Liver (tissue), 9 donors: ENCODE results near the gene VAV3. TPM values are rescaled to one million over a fixed set of nuclear protein-coding genes. Genes with fewer than 3 reads are reported as not detected.

Source experiments
- DNase-seq: peaks from one replicate; pipeline ENCODE4 v3.0.0-alpha.2; 2017; ENCODE audit warnings: low spot score
- H3K27ac ChIP-seq, 2 donors: one replicate each; pipeline ENCODE4 v1.7.0; 2013; ENCODE audit warnings: inconsistent platforms in 2 of 2, low read length in 2 of 2, control low read depth in 1 of 2, low read depth in 1 of 2, mild to moderate bottlenecking in 1 of 2
- H3K27me3 ChIP-seq, 4 donors: one replicate each; pipeline versions ENCODE4 v1.6.1 to v1.7.0; 2013; ENCODE audit warnings: low read length in 3 of 4, inconsistent platforms in 1 of 4, mild to moderate bottlenecking in 1 of 4, moderate library complexity in 1 of 4; ENCODE audit not compliant: control insufficient read depth in 4 of 4, insufficient read depth in 4 of 4
- H3K36me3 ChIP-seq, 4 donors: one replicate each; pipeline versions ENCODE4 v1.6.1 to v1.7.0; 2013; ENCODE audit warnings: low read length in 3 of 4, mild to moderate bottlenecking in 3 of 4, low read depth in 1 of 4, moderate library complexity in 1 of 4; ENCODE audit not compliant: control insufficient read depth in 4 of 4, insufficient read depth in 3 of 4
- H3K4me1 ChIP-seq, 4 donors: one replicate each; pipeline versions ENCODE4 v1.6.1 to v1.7.0; 2013; ENCODE audit warnings: low read length in 3 of 4, mild to moderate bottlenecking in 3 of 4, moderate library complexity in 1 of 4; ENCODE audit not compliant: control insufficient read depth in 4 of 4, insufficient read depth in 4 of 4
- H3K4me3 ChIP-seq, 3 donors: one replicate each; pipeline versions ENCODE4 v1.6.1 to v1.7.0; 2013; ENCODE audit warnings: low read length in 3 of 3, control low read depth in 1 of 3, low read depth in 1 of 3, mild to moderate bottlenecking in 1 of 3
- H3K9ac ChIP-seq, 2 donors: one replicate each; pipeline ENCODE4 v1.7.0; 2013; ENCODE audit warnings: low read length in 2 of 2, mild to moderate bottlenecking in 2 of 2, moderate library complexity in 2 of 2, control low read depth in 1 of 2, low read depth in 1 of 2
- H3K9me3 ChIP-seq, 4 donors: one replicate each; pipeline versions ENCODE4 v1.6.1 to v1.7.0; 2013; ENCODE audit warnings: low read length in 3 of 4; ENCODE audit not compliant: control insufficient read depth in 4 of 4
- ATF3 ChIP-seq: IDR thresholded peaks from 2 replicates; pipeline ENCODE4 v1.6.1; 2016; ENCODE audit warnings: antibody characterized with exemption
- CTCF ChIP-seq: fragments of 150-350 bp; IDR thresholded peaks from 2 replicates; pipeline ENCODE4 v1.5.1; 2017; ENCODE audit warnings: improper control_type of control experiment, low read depth, low read length; ENCODE audit not compliant: missing input control
- EGR1 ChIP-seq, 2 donors: IDR thresholded peaks; 2 replicates each; pipeline ENCODE4 v1.6.1; 2016 to 2018; ENCODE audit warnings: antibody characterized with exemption in 2 of 2, low read depth in 2 of 2
- FOXA1 ChIP-seq: IDR thresholded peaks from 2 replicates; pipeline ENCODE4 v1.6.1; 2016; ENCODE audit warnings: antibody characterized with exemption
- FOXA2 ChIP-seq: IDR thresholded peaks from 2 replicates; pipeline ENCODE4 v1.6.1; 2016; ENCODE audit warnings: antibody characterized with exemption
- GABPA ChIP-seq, 2 donors: IDR thresholded peaks in 1 of 2; conservative IDR thresholded peaks in 1 of 2; 2 replicates each; pipeline ENCODE4 v1.6.1; 2016; ENCODE audit warnings: antibody characterized with exemption in 2 of 2, mild to moderate bottlenecking in 1 of 2, moderate library complexity in 1 of 2
- HNF4A ChIP-seq, 2 donors: conservative IDR thresholded peaks; 2 replicates each; pipeline ENCODE4 v1.6.1; 2016; ENCODE audit warnings: antibody characterized with exemption in 2 of 2, mild to moderate bottlenecking in 2 of 2
- HNF4G ChIP-seq: IDR thresholded peaks from 2 replicates; pipeline ENCODE4 v1.6.1; 2016; ENCODE audit warnings: antibody characterized with exemption
- NR2F2 ChIP-seq: IDR thresholded peaks from 2 replicates; pipeline ENCODE4 v1.6.1; 2016; ENCODE audit warnings: antibody characterized with exemption
- RAD21 ChIP-seq, 2 donors: IDR thresholded peaks; 2 replicates each; pipeline ENCODE4 v1.6.1; 2016; ENCODE audit warnings: antibody characterized with exemption in 2 of 2, mild to moderate bottlenecking in 2 of 2
- REST ChIP-seq: IDR thresholded peaks from 2 replicates; pipeline ENCODE4 v1.6.1; 2016; ENCODE audit warnings: antibody characterized with exemption, mild to moderate bottlenecking
- RXRA ChIP-seq, 2 donors: IDR thresholded peaks; 2 replicates each; pipeline ENCODE4 v1.6.1; 2017 to 2018; ENCODE audit warnings: antibody characterized with exemption in 2 of 2, mild to moderate bottlenecking in 1 of 2
- SP1 ChIP-seq: IDR thresholded peaks from 2 replicates; pipeline ENCODE4 v1.6.1; 2018; ENCODE audit warnings: antibody characterized with exemption, mild to moderate bottlenecking
- TAF1 ChIP-seq: conservative IDR thresholded peaks from 2 replicates; pipeline ENCODE4 v1.6.1; 2016; ENCODE audit warnings: antibody characterized with exemption, mild to moderate bottlenecking
- YY1 ChIP-seq: IDR thresholded peaks from 2 replicates; pipeline ENCODE4 v1.6.1; 2016; ENCODE audit warnings: antibody characterized with exemption, mild to moderate bottlenecking
- ZBTB33 ChIP-seq: IDR thresholded peaks from 2 replicates; pipeline ENCODE4 v1.6.1; 2016; ENCODE audit warnings: antibody characterized with exemption
- whole genome bisulfite sequencing: extraction: QIAGEN DNeasy Blood & Tissue Kit; methylation state at CpG from one replicate; pipeline ENCODE4 v1.1.7; 2013; 5-methylcytosine and 5-hydroxymethylcytosine counted together
- polyA plus RNA-seq, 2 donors: library from polyadenylated mRNA; stranded (reverse) in 1 of 2; unstranded in 1 of 2; fragments of 200-250 nt in 1 of 2; fragments of >200 nt in 1 of 2; fragmentation: Nextera tagmentation in 1 of 2; extraction: Ambion mirVana in 1 of 2; gene quantifications; one replicate each; pipeline versions ENCODE4 v1.2.1 to v1.2.3, GENCODE V29; 2013 to 2015
- total RNA-seq, 2 donors: library from RNA; depleted of rRNA; stranded (reverse); fragments of >200 nt; gene quantifications; one replicate each; pipeline ENCODE4 v1.2.3, GENCODE V29; 2014
- TF ChIP-seq, protein P1 (sequence below): IDR thresholded peaks from 2 replicates; pipeline ENCODE4 v1.6.1; 2016; ENCODE audit warnings: antibody characterized with exemption
- donor health status: healthy.
- donor health status: healthy.
- donor health status: healthy.
- donor health status: healthy.
- donor health status: healthy.

Gene VAV3
- total and polyA plus RNA-seq, 4 donors: 0.46 to 4.8 (median 2.7) TPM

DNA sequence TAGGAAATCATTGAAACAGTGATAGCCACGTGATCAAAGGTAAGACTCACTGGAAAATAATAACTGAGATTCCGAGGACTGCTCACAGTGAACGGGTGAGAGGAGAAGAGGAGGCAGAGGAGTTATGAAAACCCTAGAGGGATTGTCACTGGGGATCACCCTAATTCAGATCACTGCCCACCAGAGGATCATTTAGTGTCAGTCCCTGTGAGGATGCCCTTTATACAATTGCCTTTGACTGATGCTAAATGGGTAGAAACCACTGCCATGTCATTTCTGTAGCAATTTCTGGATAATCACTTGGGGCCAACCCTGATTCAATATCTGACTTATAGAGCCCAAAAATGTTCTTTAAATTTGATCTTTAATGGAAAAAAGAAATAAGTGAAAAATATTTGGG lies 14.1 kb upstream of the VAV3 start:
- H3K9ac ChIP-seq: no peak overlapping the region
- DNase-seq: no peak

DNA sequence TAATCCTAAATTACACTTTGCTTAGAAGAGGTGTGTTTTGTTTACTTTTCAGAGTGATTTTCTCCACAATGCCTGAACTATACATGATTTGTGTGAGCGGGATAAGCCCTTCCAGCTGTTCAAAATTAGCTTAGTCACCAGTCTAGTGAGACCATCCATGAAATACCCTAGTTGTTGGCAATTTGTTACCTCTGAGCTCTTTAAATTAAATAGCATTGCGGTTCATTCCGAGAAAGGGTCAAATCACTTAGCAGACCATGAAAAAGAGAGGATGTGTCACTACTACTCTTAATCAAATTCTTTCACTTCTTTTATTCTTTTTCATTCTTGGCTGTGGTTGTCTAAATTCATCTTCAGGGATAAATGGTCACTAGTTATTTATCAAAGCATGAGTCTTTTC lies 11.9 kb upstream of the VAV3 start:
- Histone ChIP-seq H3K27me3 (peaks cover 0 to 5% (median 0%) of the 10 kb centered on the region in 4 donors), H3K9me3 (no peaks in the 10 kb centered on the region), H3K4me1 (no peaks in the 10 kb centered on the region), H3K36me3 (no peaks in the 10 kb centered on the region), H3K9ac (no peak overlapping the region), H3K27ac (no peak overlapping the region), H3K4me3 (no peak overlapping the region)
- no peak for DNase-seq
- TF ChIP-seq YY1: no peak
- TF ChIP-seq ZBTB33: no peak
- no peak for TF ChIP-seq CTCF
- TF ChIP-seq NR2F2: no peak
- no peak for TF ChIP-seq HNF4A (conservative IDR thresholded peaks at IDR 0.05)
- TF ChIP-seq RAD21 (IDR thresholded peaks at IDR 0.05): no peak
- TF ChIP-seq HNF4G: no peak
- TF ChIP-seq SP1: no peak
- no peak for TF ChIP-seq FOXA1
- no peak for TF ChIP-seq TAF1
- TF ChIP-seq GABPA (IDR thresholded peaks at IDR 0.05 in 1 of 2, conservative IDR thresholded peaks at IDR 0.05 in 1 of 2): no peak
- TF ChIP-seq REST: no peak
- TF ChIP-seq FOXA2: no peak
- no peak for TF ChIP-seq ATF3
- no peak for TF ChIP-seq EGR1 (IDR thresholded peaks at IDR 0.05; ENCODE audit: low read depth in 2 of 2)
- TF ChIP-seq, protein P1, sequence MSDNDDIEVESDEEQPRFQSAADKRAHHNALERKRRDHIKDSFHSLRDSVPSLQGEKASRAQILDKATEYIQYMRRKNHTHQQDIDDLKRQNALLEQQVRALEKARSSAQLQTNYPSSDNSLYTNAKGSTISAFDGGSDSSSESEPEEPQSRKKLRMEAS: no peak
- TF ChIP-seq RXRA (IDR thresholded peaks at IDR 0.05): no peak
- 96% methylated on average over 3 of the region's 3 CpGs for whole genome bisulfite sequencing

More for the DNA sequence above, 14.1 kb upstream of the VAV3 start:
- no peaks in the 10 kb centered on the region for H3K4me1 ChIP-seq
- WGBS: 78% methylated on average over 3 of the region's 3 CpGs
- H3K36me3 ChIP-seq: no peaks in the 10 kb centered on the region
- TF ChIP-seq RAD21 (IDR thresholded peaks at IDR 0.05) (no peak), EGR1 (IDR thresholded peaks at IDR 0.05; ENCODE audit: low read depth in 2 of 2) (no peak)
- H3K27me3 ChIP-seq: peaks cover 0 to 8% (median 0%) of the 10 kb centered on the region in 4 donors
- no peak overlapping the region for H3K4me3 ChIP-seq
- H3K27ac ChIP-seq: no peak overlapping the region
- H3K9me3 ChIP-seq: no peaks in the 10 kb centered on the region
